ENCODE results near the gene HDGF. TPM values are rescaled to one million over a fixed set of nuclear protein-coding genes. Genes with fewer than 3 reads are reported as not detected.
A peak's percentile ranks its signal among the peaks of the same experiment; 100 is the strongest.

HDGF gene
- total RNA-seq, 1 experiment from 2014 or later: 498 TPM

DNA sequence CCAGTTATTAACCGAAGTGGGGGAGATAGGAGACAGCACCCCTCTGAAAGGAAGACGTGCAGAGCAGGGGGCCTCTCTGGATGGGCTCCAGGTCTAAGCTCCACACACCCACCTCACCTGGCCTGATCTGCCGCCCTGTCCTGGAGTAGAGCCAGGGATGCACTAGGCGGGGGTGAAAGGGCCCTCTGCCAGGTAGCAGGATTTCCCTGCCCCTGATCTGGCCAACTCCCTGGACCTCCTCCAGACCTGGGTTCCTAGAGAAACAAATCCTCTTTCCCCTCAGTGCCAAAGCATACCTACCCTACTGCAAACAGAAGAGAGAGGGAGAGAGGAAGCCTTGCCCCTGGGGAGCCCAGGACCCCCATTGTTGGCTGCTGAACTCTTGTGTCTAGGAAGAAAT is 48.1 kb downstream of the HDGF start:
- Histone ChIP-seq H3K79me2 (ENCODE audit: low read depth) (peaks cover 30% of the 10 kb centered on the region), H3K9me3 (ENCODE audit: insufficient read depth, low read depth) (no peaks in the 10 kb centered on the region), H3K27me3 (ENCODE audit: insufficient read depth, low read depth) (no peaks in the 10 kb centered on the region), H4K20me1 (ENCODE audit: insufficient read depth) (no peaks in the 10 kb centered on the region), H3K36me3 (ENCODE audit: low read depth) (no peaks in the 10 kb centered on the region; the same call in 1 of the 2 replicates), H3K4me2 (peak overlapping the region; percentile 92), H3K4me1 (replicated peaks; ENCODE audit: insufficient read depth) (peaks cover 25% of the 10 kb centered on the region), H3K9me2 (ENCODE audit: insufficient read depth) (no peaks in the 10 kb centered on the region), H3K27ac (no peak overlapping the region), H3F3A (ENCODE audit: insufficient read depth, low read depth) (peaks cover 10% of the 10 kb centered on the region), H2AFZ (no peak overlapping the region), H3K4me3 (peak overlapping the region; percentile 79; the same call in 1 of the 2 replicates)
- intact Hi-C loops (cut with micrococcal nuclease; ENCODE audit: unreplicated experiment): no loop called here
- DNase-seq: no peak
- no TSS peak for BruUV-seq (replicated peaks)
- TF ChIP-seq, protein P1, sequence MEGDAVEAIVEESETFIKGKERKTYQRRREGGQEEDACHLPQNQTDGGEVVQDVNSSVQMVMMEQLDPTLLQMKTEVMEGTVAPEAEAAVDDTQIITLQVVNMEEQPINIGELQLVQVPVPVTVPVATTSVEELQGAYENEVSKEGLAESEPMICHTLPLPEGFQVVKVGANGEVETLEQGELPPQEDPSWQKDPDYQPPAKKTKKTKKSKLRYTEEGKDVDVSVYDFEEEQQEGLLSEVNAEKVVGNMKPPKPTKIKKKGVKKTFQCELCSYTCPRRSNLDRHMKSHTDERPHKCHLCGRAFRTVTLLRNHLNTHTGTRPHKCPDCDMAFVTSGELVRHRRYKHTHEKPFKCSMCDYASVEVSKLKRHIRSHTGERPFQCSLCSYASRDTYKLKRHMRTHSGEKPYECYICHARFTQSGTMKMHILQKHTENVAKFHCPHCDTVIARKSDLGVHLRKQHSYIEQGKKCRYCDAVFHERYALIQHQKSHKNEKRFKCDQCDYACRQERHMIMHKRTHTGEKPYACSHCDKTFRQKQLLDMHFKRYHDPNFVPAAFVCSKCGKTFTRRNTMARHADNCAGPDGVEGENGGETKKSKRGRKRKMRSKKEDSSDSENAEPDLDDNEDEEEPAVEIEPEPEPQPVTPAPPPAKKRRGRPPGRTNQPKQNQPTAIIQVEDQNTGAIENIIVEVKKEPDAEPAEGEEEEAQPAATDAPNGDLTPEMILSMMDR (conservative IDR thresholded peaks at IDR 0.05): no peak
- no peak for TF ChIP-seq EZH2 (IDR thresholded peaks at IDR 0.05; ENCODE audit: low read depth)
- POLR2A ChIA-PET (ENCODE audit: unreplicated experiment): interaction anchor here (0.6 to 0.7 kb wide), 4 partner anchors 9 to 202 kb away, joined by 4 to 10 read pairs (median 6); no protein-coding TSS in a partner anchor
- CTCF ChIA-PET: interaction anchor here (0.6 to 8.4 kb wide), 2 partner anchors 9 to 13 kb away, joined by 4 to 109 read pairs; no protein-coding TSS in a partner anchor

DNA sequence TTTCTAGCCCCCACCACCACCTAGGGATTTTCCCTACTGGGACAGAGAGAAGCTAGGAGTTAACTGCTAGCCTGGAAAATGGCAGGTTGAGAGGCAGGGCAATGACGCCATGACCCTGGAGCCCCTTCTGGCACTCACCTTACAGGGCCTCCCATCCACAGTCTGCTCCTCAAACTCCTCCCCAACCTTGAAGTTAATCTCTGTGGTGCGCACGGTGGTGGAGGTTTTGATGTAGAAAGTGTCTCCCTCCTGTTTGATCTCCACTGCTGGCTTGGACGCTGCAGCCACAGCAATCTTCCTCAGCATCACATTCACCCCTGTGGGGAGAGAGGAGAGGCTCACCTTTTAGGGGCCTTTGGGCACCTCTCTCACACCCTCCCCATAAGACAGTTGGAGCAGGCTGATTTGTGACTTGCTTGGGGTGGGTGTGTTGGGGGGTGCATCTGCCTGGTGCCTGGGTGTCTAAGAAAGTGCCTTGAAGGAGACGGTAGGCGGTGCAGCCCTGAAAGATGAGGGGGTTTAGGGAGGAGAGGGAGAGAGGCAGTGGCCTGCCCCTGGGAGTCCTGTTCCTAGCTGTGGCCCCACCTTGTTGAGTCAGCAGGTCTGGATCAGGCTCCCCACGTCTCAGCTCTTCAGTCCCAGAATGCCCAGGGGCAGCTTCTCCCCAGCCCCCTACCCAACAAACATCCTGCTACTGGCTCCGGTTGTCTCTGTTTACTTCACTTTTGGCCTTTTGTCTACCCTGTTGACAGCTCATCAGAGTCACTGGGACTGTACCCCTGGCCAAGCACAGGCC is 50.5 kb downstream of the HDGF start:
- peaks cover 30% of the 10 kb centered on the region for H3K79me2 ChIP-seq (ENCODE audit: low read depth)
- H3K27ac ChIP-seq: no peak overlapping the region
- POLR2A ChIA-PET (ENCODE audit: unreplicated experiment): interaction anchor here (0.6 to 0.7 kb wide), 3 partner anchors 19 to 114 kb away, joined by 3 to 4 read pairs (median 4); partner anchors contain the start of gene PRCC
- H3K9me2 ChIP-seq (ENCODE audit: insufficient read depth): no peaks in the 10 kb centered on the region
- TF ChIP-seq, protein P1 (conservative IDR thresholded peaks at IDR 0.05): no peak
- TF ChIP-seq EZH2 (IDR thresholded peaks at IDR 0.05; ENCODE audit: low read depth): no peak
- CTCF ChIA-PET: interaction anchor here (0.6 to 8.4 kb wide), 2 partner anchors 11 to 159 kb away, joined by 3 to 109 read pairs; no protein-coding TSS in a partner anchor
- H4K20me1 ChIP-seq (ENCODE audit: insufficient read depth): no peaks in the 10 kb centered on the region
- no peak overlapping the region; the same call in 1 of the 2 replicates for H3K4me2 ChIP-seq
- no peaks in the 10 kb centered on the region; the same call in 1 of the 2 replicates for H3K36me3 ChIP-seq (ENCODE audit: low read depth)
- H2AFZ ChIP-seq: no peak overlapping the region
- peaks cover 25% of the 10 kb centered on the region for H3K4me1 ChIP-seq (replicated peaks; ENCODE audit: insufficient read depth)
- DNase-seq: no peak
- BruUV-seq (replicated peaks): no TSS peak
- intact Hi-C loops (cut with micrococcal nuclease; ENCODE audit: unreplicated experiment): no loop called here
- no peaks in the 10 kb centered on the region for H3K27me3 ChIP-seq (ENCODE audit: insufficient read depth, low read depth)
- H3K4me3 ChIP-seq: no peak overlapping the region
- H3K9me3 ChIP-seq (ENCODE audit: insufficient read depth, low read depth): no peaks in the 10 kb centered on the region
- H3F3A ChIP-seq (ENCODE audit: insufficient read depth, low read depth): peaks cover 12% of the 10 kb centered on the region

- ChIA-PET POLR2A (ENCODE audit: unreplicated experiment) (no interaction called here), CTCF (no interaction called here)
- Histone ChIP-seq H4K20me1 (ENCODE audit: insufficient read depth) (no peaks in the 10 kb centered on the region), H3K27me3 (ENCODE audit: insufficient read depth, low read depth) (no peaks in the 10 kb centered on the region), H3K9me2 (ENCODE audit: insufficient read depth) (no peaks in the 10 kb centered on the region), H3K79me2 (ENCODE audit: low read depth) (peaks cover 22% of the 10 kb centered on the region), H3K4me3 (no peak overlapping the region), H3K4me2 (no peak overlapping the region), H3K4me1 (replicated peaks; ENCODE audit: insufficient read depth) (peaks cover 20% of the 10 kb centered on the region), H3K27ac (no peak overlapping the region), H2AFZ (no peak overlapping the region), H3K9me3 (ENCODE audit: insufficient read depth, low read depth) (no peaks in the 10 kb centered on the region), H3F3A (ENCODE audit: insufficient read depth, low read depth) (peaks cover 19% of the 10 kb centered on the region), H3K36me3 (ENCODE audit: low read depth) (no peaks in the 10 kb centered on the region; the same call in 1 of the 2 replicates)
- BruUV-seq (replicated peaks): no TSS peak
- intact Hi-C loops (cut with micrococcal nuclease; ENCODE audit: unreplicated experiment): loop anchor here (10.0 kb wide), 1 partner anchor 436 kb away; the partner anchor contains the start of gene ETV3
- DNase-seq: no peak
- TF ChIP-seq EZH2 (IDR thresholded peaks at IDR 0.05; ENCODE audit: low read depth): no peak
Measured at GRCh38 chr1:156698995-156699394, 52.5 kb downstream of the HDGF start.

Data from PC-9 (cell line).